A673 (cell line): Measurements from ENCODE around the gene LRRC41.

Experiments
- EZH2 ChIP-seq: fragments of 200-600 bp; sonication (generic); IDR thresholded peaks from 2 replicates; pipeline ENCODE4 v1.6.1; 2017; ENCODE audit warnings: borderline replicate concordance, low read depth, mild to moderate bottlenecking, mixed read lengths, antibody characterized with exemption, low read length; ENCODE audit not compliant: poor library complexity, severe bottlenecking
- TF ChIP-seq, protein P1 (sequence below): fragments of 300-800, 200-600 bp; sonication (generic); conservative IDR thresholded peaks from 2 replicates; pipeline ENCODE4 v1.5.1; 2017; ENCODE audit warnings: low read depth, mild to moderate bottlenecking, antibody characterized with exemption, low read length, moderate library complexity, mixed read lengths

DNA sequence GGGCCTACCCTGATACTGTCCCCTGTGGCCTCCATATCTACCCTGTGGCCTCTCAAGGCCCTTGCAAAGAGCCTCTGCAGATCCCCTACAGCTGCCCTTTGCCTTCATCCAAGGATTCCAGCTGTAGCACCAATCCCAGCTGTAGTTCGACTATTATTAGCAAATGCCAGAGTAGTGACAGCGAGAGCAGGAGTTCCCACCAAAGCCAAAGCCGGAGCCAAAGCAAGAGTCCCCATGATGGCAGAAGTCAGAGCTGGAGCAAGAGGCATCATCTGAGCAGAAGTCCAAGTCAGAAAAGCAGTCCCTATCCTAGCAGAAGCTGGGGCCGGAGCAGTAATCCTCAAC is 39.9 kb upstream of the LRRC41 start:
- TF ChIP-seq, protein P1, sequence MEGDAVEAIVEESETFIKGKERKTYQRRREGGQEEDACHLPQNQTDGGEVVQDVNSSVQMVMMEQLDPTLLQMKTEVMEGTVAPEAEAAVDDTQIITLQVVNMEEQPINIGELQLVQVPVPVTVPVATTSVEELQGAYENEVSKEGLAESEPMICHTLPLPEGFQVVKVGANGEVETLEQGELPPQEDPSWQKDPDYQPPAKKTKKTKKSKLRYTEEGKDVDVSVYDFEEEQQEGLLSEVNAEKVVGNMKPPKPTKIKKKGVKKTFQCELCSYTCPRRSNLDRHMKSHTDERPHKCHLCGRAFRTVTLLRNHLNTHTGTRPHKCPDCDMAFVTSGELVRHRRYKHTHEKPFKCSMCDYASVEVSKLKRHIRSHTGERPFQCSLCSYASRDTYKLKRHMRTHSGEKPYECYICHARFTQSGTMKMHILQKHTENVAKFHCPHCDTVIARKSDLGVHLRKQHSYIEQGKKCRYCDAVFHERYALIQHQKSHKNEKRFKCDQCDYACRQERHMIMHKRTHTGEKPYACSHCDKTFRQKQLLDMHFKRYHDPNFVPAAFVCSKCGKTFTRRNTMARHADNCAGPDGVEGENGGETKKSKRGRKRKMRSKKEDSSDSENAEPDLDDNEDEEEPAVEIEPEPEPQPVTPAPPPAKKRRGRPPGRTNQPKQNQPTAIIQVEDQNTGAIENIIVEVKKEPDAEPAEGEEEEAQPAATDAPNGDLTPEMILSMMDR, result no peak
- TF ChIP-seq EZH2, result no peak
